ENCODE results near the gene LCA5L.
"Not testable (repeated sequence)": the region's sequence is repeated elsewhere in the genome, so short reads cannot be mapped to it uniquely, and the experiment has no call there.

The LCA5L gene

GRCh38 chr21:39434950-39435349 is 10.6 kb downstream of the LCA5L start:
- Mint-ChIP-seq H3K4me3 (no peak overlapping the region), H3K4me1 (ENCODE audit: low read depth) (no peaks in the 10 kb centered on the region), H3K9me3 (no peaks in the 10 kb centered on the region), H3K27me3 (peaks cover 2% of the 10 kb centered on the region), H3K27ac (no peak overlapping the region), H3K36me3 (ENCODE audit: low read depth) (no peaks in the 10 kb centered on the region)
- intact Hi-C loops (cut with micrococcal nuclease) = no loop called here

- intact Hi-C loops (cut with micrococcal nuclease) = no loop called here
- no peak overlapping the region for H3K27ac Mint-ChIP-seq
- H3K4me1 Mint-ChIP-seq (ENCODE audit: low read depth) = no peaks in the 10 kb centered on the region
- H3K27me3 Mint-ChIP-seq = peaks cover 2% of the 10 kb centered on the region
- no peaks in the 10 kb centered on the region for H3K9me3 Mint-ChIP-seq
- H3K36me3 Mint-ChIP-seq (ENCODE audit: low read depth) = no peaks in the 10 kb centered on the region
- H3K4me3 Mint-ChIP-seq = no peak overlapping the region
Observed at GRCh38 chr21:39430954-39431353, 14.6 kb downstream of the LCA5L start.

GRCh38 chr21:39430457-39430856 is 15.1 kb downstream of the LCA5L start:
- no peak overlapping the region for H3K27ac Mint-ChIP-seq
- no peaks in the 10 kb centered on the region for H3K4me1 Mint-ChIP-seq (ENCODE audit: low read depth)
- intact Hi-C loops (cut with micrococcal nuclease) = no loop called here
- peaks cover 2% of the 10 kb centered on the region for H3K27me3 Mint-ChIP-seq
- H3K36me3 Mint-ChIP-seq (ENCODE audit: low read depth) = no peaks in the 10 kb centered on the region
- H3K4me3 Mint-ChIP-seq = no peak overlapping the region
- H3K9me3 Mint-ChIP-seq = no peaks in the 10 kb centered on the region

- Mint-ChIP-seq H3K4me3 (no peak overlapping the region), H3K27me3 (peaks cover 2% of the 10 kb centered on the region), H3K9me3 (no peaks in the 10 kb centered on the region), H3K4me1 (ENCODE audit: low read depth) (no peaks in the 10 kb centered on the region), H3K27ac (no peak overlapping the region), H3K36me3 (ENCODE audit: low read depth) (no peaks in the 10 kb centered on the region)
- intact Hi-C loops (cut with micrococcal nuclease) = no loop called here
Observed at GRCh38 chr21:39430016-39430415, 15.6 kb downstream of the LCA5L start.

- Mint-ChIP-seq H3K4me1 (ENCODE audit: low read depth) (no peaks in the 10 kb centered on the region), H3K4me3 (no peak overlapping the region), H3K27ac (no peak overlapping the region), H3K27me3 (peaks cover 2% of the 10 kb centered on the region), H3K9me3 (no peaks in the 10 kb centered on the region), H3K36me3 (ENCODE audit: low read depth) (no peaks in the 10 kb centered on the region)
- intact Hi-C loops (cut with micrococcal nuclease) = no loop called here
Observed at GRCh38 chr21:39429445-39429844, 16.1 kb downstream of the LCA5L start.

- H3K4me1 Mint-ChIP-seq (ENCODE audit: low read depth) = no peaks in the 10 kb centered on the region
- H3K9me3 Mint-ChIP-seq = no peaks in the 10 kb centered on the region
- no peaks in the 10 kb centered on the region for H3K36me3 Mint-ChIP-seq (ENCODE audit: low read depth)
- H3K27me3 Mint-ChIP-seq = no peaks in the 10 kb centered on the region
- intact Hi-C loops (cut with micrococcal nuclease) = no loop called here
- no peak overlapping the region for H3K4me3 Mint-ChIP-seq
- no peak overlapping the region for H3K27ac Mint-ChIP-seq
Observed at GRCh38 chr21:39422527-39423241, 22.9 kb downstream of the LCA5L start.

- H3K27me3 Mint-ChIP-seq; intact Hi-C loops (cut with micrococcal nuclease); H3K4me3 Mint-ChIP-seq; H3K36me3 Mint-ChIP-seq (ENCODE audit: low read depth); H3K9me3 Mint-ChIP-seq; H3K4me1 Mint-ChIP-seq (ENCODE audit: low read depth); H3K27ac Mint-ChIP-seq: not testable (repeated sequence)
Observed at GRCh38 chr21:39419204-39419603, 26.4 kb downstream of the LCA5L start.

GRCh38 chr21:39406065-39406464 is 39.5 kb downstream of the LCA5L start:
- H3K36me3 Mint-ChIP-seq (ENCODE audit: low read depth) = peaks cover 21% of the 10 kb centered on the region
- no peak overlapping the region for H3K27ac Mint-ChIP-seq
- intact Hi-C loops (cut with micrococcal nuclease) = no loop called here
- H3K4me1 Mint-ChIP-seq (ENCODE audit: low read depth) = no peaks in the 10 kb centered on the region
- H3K4me3 Mint-ChIP-seq = no peak overlapping the region
- H3K9me3 Mint-ChIP-seq = peaks cover 11% of the 10 kb centered on the region
- H3K27me3 Mint-ChIP-seq = no peaks in the 10 kb centered on the region

- intact Hi-C loops (cut with micrococcal nuclease) = no loop called here
- Mint-ChIP-seq H3K27me3 (no peaks in the 10 kb centered on the region), H3K4me1 (ENCODE audit: low read depth) (peaks cover 7% of the 10 kb centered on the region), H3K36me3 (ENCODE audit: low read depth) (peaks cover 16% of the 10 kb centered on the region), H3K9me3 (no peaks in the 10 kb centered on the region), H3K4me3 (no peak overlapping the region), H3K27ac (no peak overlapping the region)
Observed at GRCh38 chr21:39400173-39400572, 45.4 kb downstream of the LCA5L start.

GRCh38 chr21:39397646-39398385 is 47.8 kb downstream of the LCA5L start:
- no peaks in the 10 kb centered on the region for H3K27me3 Mint-ChIP-seq
- peaks cover 7% of the 10 kb centered on the region for H3K4me1 Mint-ChIP-seq (ENCODE audit: low read depth)
- H3K9me3 Mint-ChIP-seq = no peaks in the 10 kb centered on the region
- H3K4me3 Mint-ChIP-seq = no peak overlapping the region
- intact Hi-C loops (cut with micrococcal nuclease) = no loop called here
- peak overlapping the region; percentile 32 for H3K27ac Mint-ChIP-seq
- peaks cover 37% of the 10 kb centered on the region for H3K36me3 Mint-ChIP-seq (ENCODE audit: low read depth)

GRCh38 chr21:39392981-39393380 is 52.6 kb downstream of the LCA5L start:
- no peak overlapping the region for H3K4me3 Mint-ChIP-seq
- intact Hi-C loops (cut with micrococcal nuclease) = no loop called here
- no peak overlapping the region for H3K27ac Mint-ChIP-seq
- no peaks in the 10 kb centered on the region for H3K27me3 Mint-ChIP-seq
- peaks cover 67% of the 10 kb centered on the region for H3K36me3 Mint-ChIP-seq (ENCODE audit: low read depth)
- H3K9me3 Mint-ChIP-seq = no peaks in the 10 kb centered on the region
- H3K4me1 Mint-ChIP-seq (ENCODE audit: low read depth) = peaks cover 21% of the 10 kb centered on the region

GRCh38 chr21:39390212-39390765 is 55.3 kb downstream of the LCA5L start:
- Mint-ChIP-seq H3K27me3 (no peaks in the 10 kb centered on the region), H3K36me3 (ENCODE audit: low read depth) (peaks cover 55% of the 10 kb centered on the region), H3K4me1 (ENCODE audit: low read depth) (peaks cover 21% of the 10 kb centered on the region), H3K27ac (no peak overlapping the region), H3K9me3 (no peaks in the 10 kb centered on the region), H3K4me3 (no peak overlapping the region)
- intact Hi-C loops (cut with micrococcal nuclease) = no loop called here

- H3K4me1 Mint-ChIP-seq (ENCODE audit: low read depth) = peaks cover 25% of the 10 kb centered on the region
- no peaks in the 10 kb centered on the region for H3K9me3 Mint-ChIP-seq
- intact Hi-C loops (cut with micrococcal nuclease) = loop anchor here (1.0 to 2.0 kb wide), 3 partner anchors 8 to 76 kb away; partner anchors contain the start of gene BRWD1
- H3K36me3 Mint-ChIP-seq (ENCODE audit: low read depth) = peaks cover 43% of the 10 kb centered on the region
- H3K27me3 Mint-ChIP-seq = no peaks in the 10 kb centered on the region
- peak overlapping the region; percentile 70 for H3K4me3 Mint-ChIP-seq
- H3K27ac Mint-ChIP-seq = peak overlapping the region; percentile 69
Observed at GRCh38 chr21:39388811-39389155, 56.8 kb downstream of the LCA5L start.

- Mint-ChIP-seq H3K4me3 (peak overlapping the region; percentile 70), H3K36me3 (ENCODE audit: low read depth) (peaks cover 38% of the 10 kb centered on the region), H3K27ac (peak overlapping the region; percentile 69), H3K4me1 (ENCODE audit: low read depth) (peaks cover 25% of the 10 kb centered on the region), H3K9me3 (no peaks in the 10 kb centered on the region), H3K27me3 (no peaks in the 10 kb centered on the region)
- intact Hi-C loops (cut with micrococcal nuclease) = loop anchor here (1.0 to 2.0 kb wide), 3 partner anchors 8 to 75 kb away; partner anchors contain the start of gene BRWD1
Observed at GRCh38 chr21:39388038-39388810, 57.4 kb downstream of the LCA5L start.
